Measurements from ENCODE around the gene RCN1.

The RCN1 gene

GRCh38 chr11:32073644-32074026 lies 17.2 kb upstream of the RCN1 start:
- H3K27ac ChIP-seq: no peak overlapping the region
- TF ChIP-seq CTCF (conservative IDR thresholded peaks at IDR 0.05; ENCODE audit: low read depth): no peak
- CTCF ChIA-PET: no interaction called here
- POLR2A ChIA-PET (ENCODE audit: low non-redundant PET): no interaction called here
- DNase-seq (ENCODE audit: low spot score): no peak

- POLR2A ChIA-PET (ENCODE audit: low non-redundant PET): no interaction called here
Measured at GRCh38 chr11:32079553-32079952, 11.3 kb upstream of the RCN1 start.

DNA sequence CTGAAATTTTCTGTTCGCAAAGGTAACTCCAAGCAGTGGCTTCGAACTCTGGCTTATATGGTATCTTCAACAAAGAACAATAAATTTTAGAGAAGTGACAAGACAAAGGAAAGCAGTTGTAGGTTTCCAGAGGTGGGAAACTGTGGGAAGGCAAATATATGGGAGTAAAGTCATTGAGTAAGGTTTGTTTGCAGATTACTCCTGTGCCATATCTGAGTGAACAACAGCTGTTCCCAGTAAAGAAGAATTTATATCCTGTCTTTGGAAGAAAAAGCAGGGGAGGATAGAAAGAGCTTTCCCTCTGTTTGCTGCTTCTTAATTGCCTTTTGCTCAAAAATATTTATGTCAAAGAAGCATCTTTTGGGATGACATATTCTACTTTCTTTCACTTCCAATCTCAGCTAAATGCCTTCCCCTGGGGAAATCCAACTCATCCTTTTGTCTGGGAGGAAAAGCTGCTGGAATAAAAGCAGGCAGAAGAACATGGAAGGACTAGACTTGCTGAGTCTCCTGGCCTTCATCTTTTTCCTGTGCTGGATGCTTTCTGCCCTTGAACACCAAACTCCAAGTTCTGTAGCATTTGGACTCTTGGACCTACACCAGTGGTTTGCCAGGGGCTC lies 10.4 kb upstream of the RCN1 start:
- no peak for DNase-seq (ENCODE audit: low spot score)
- TF ChIP-seq CTCF (conservative IDR thresholded peaks at IDR 0.05; ENCODE audit: low read depth): no peak
- ChIA-PET CTCF (interaction anchor here (1.3 kb wide), 1 partner anchor 9 kb away, joined by 3 read pairs; no protein-coding TSS in a partner anchor), POLR2A (ENCODE audit: low non-redundant PET) (no interaction called here)
- no peak overlapping the region for H3K27ac ChIP-seq

More at GRCh38 chr11:32079553-32079952, 11.3 kb upstream of the RCN1 start:
- no peak overlapping the region for H3K27ac ChIP-seq
- no peak for TF ChIP-seq CTCF (conservative IDR thresholded peaks at IDR 0.05; ENCODE audit: low read depth)
- DNase-seq (ENCODE audit: low spot score): no peak
- CTCF ChIA-PET: interaction anchor here (0.6 kb wide), 1 partner anchor 149 kb away, joined by 3 read pairs; no protein-coding TSS in a partner anchor

- no peak overlapping the region for H3K27ac ChIP-seq
- CTCF ChIA-PET: interaction anchor here (0.5 to 1.3 kb wide), 2 partner anchors 9 to 122 kb away, joined by 3 to 5 read pairs; no protein-coding TSS in a partner anchor
- TF ChIP-seq CTCF (conservative IDR thresholded peaks at IDR 0.05; ENCODE audit: low read depth): no peak
- no peak for DNase-seq (ENCODE audit: low spot score)
- POLR2A ChIA-PET (ENCODE audit: low non-redundant PET): no interaction called here
Measured at GRCh38 chr11:32081129-32081641, 9.7 kb upstream of the RCN1 start.

- H3K27ac ChIP-seq: no peak overlapping the region
- POLR2A ChIA-PET (ENCODE audit: low non-redundant PET): no interaction called here
- DNase-seq (ENCODE audit: low spot score): no peak
- CTCF ChIA-PET: interaction anchor here (0.5 to 1.3 kb wide), 2 partner anchors 10 to 141 kb away, joined by 3 read pairs; no protein-coding TSS in a partner anchor
- TF ChIP-seq CTCF (conservative IDR thresholded peaks at IDR 0.05; ENCODE audit: low read depth): no peak
Measured at GRCh38 chr11:32081901-32082300, 9.0 kb upstream of the RCN1 start.

DNA sequence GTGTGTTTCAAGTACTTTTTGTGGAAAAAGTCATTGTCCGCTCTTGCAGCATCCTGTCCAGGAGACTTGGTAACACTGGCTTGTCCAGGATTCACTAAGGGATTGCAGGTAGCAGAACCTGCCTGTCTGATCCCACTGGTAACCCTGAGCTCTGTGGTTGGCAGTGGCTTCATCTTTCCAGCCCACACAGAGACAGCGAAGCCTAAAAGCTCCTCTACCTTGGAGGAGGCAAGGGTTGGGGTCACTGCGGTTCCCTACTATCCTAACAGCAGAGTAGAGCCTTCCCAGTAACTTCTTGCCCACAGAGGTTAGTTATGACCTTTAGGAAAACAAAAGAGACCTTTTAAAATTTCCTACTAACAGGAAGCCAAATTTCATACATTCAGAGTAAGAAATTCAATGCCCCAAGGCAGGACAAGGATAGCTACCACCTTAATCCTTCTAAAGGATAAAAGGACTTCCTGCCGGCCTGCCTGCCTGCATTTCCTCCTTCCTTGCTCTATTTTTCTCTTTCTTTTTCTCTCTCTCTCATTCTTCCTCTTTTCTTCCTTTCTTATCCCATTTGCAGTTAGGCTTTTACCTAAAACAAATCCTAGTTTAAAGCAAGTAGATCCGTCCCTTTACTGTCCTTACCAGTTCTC lies 8.4 kb upstream of the RCN1 start:
- TF ChIP-seq CTCF (conservative IDR thresholded peaks at IDR 0.05; ENCODE audit: low read depth): no peak
- CTCF ChIA-PET: interaction anchor here (0.5 kb wide), 1 partner anchor 141 kb away, joined by 3 read pairs; no protein-coding TSS in a partner anchor
- no peak for DNase-seq (ENCODE audit: low spot score)
- POLR2A ChIA-PET (ENCODE audit: low non-redundant PET): no interaction called here
- H3K27ac ChIP-seq: no peak overlapping the region
